ENCODE measurements around the gene TCEANC.

TCEANC gene

GRCh38 chrX:13690836-13691235 lies 37.9 kb downstream of the TCEANC start:
- TF ChIP-seq, protein P1, sequence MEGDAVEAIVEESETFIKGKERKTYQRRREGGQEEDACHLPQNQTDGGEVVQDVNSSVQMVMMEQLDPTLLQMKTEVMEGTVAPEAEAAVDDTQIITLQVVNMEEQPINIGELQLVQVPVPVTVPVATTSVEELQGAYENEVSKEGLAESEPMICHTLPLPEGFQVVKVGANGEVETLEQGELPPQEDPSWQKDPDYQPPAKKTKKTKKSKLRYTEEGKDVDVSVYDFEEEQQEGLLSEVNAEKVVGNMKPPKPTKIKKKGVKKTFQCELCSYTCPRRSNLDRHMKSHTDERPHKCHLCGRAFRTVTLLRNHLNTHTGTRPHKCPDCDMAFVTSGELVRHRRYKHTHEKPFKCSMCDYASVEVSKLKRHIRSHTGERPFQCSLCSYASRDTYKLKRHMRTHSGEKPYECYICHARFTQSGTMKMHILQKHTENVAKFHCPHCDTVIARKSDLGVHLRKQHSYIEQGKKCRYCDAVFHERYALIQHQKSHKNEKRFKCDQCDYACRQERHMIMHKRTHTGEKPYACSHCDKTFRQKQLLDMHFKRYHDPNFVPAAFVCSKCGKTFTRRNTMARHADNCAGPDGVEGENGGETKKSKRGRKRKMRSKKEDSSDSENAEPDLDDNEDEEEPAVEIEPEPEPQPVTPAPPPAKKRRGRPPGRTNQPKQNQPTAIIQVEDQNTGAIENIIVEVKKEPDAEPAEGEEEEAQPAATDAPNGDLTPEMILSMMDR (IDR thresholded peaks at IDR 0.05): peak; percentile 19; the same call in 1 of the 2 replicates

GRCh38 chrX:13691841-13692371 lies 39.0 kb downstream of the TCEANC start:
- TF ChIP-seq, protein P1 (IDR thresholded peaks at IDR 0.05): no peak

- TF ChIP-seq, protein P1 (IDR thresholded peaks at IDR 0.05): no peak
Observed at GRCh38 chrX:13692771-13693231, 39.9 kb downstream of the TCEANC start.

DNA sequence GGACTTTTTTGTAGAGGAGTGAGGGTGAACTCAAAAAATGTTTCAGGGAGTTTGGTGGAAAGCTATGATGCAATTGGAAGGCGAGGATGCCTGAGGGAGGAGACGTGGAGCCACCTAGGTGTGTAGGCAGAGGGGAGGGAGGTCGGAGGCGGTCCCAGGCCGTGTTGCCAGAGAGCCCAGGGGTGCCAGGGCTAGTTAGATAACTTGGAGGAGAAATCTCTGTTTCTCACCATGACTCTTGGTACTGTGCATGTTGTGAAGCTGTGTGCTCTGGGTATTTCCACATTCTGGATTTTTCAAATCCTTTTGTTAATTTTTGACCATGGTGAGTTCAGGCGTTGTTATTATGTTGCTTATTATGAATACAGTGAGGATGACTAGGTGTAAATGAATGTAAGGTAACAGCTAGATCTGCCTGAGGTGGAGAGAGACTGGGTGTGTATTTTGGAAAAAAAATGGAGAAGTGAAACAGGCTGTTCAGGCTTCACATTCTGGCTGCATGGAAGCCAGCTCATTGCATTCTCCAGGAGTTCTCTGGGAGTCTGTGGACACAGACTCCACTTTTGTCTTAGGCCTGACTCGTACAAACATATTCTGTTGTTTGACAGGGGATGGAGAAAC lies 40.5 kb downstream of the TCEANC start:
- TF ChIP-seq, protein P1 (IDR thresholded peaks at IDR 0.05): no peak

GRCh38 chrX:13694359-13694758 lies 41.4 kb downstream of the TCEANC start:
- TF ChIP-seq, protein P1 (IDR thresholded peaks at IDR 0.05): no peak

GRCh38 chrX:13694983-13695382 lies 42.0 kb downstream of the TCEANC start:
- TF ChIP-seq, protein P1 (IDR thresholded peaks at IDR 0.05): no peak

DNA sequence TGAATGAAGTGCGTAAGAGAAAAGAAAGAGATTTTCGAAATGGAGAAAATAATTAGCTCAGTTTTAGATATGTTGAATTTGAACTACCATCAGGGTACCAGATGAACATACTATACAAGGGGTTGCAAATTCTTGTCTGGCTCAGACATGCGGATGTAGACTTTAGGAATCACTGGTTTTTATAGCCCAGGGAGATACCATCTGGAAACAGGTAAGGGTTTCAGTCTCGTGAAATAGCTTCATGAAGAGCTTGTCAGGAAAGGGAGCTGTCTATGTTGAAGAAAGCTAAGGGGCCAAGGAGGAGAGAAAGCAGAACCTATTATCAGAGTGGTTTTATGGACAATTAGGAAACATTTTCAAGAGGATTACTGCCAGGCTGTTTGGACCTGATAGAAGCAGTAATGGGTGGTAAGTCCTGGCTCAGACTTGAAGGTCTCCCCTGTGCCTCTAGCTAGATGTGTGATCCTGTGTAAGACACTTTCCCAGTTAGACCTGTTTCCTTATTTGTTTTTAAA lies 42.7 kb downstream of the TCEANC start:
- TF ChIP-seq, protein P1 (IDR thresholded peaks at IDR 0.05): no peak

Measured in LNCAP (cell line).